Keratinocyte (primary cell): Measurements from ENCODE around the gene OSBPL5. TPM values are rescaled to one million over a fixed set of nuclear protein-coding genes. Genes with fewer than 3 reads are reported as not detected.

Source experiments
- DNase-seq: peaks from one replicate; pipeline ENCODE4 v3.0.0-alpha.2; 2011; ENCODE audit warnings: low read depth, missing footprints, low spot score
- FAIRE-seq: peaks from 2 replicates; lab custom pipeline; 2011; peaks lifted over from hg19 to GRCh38; lab: Jason Lieb, UNC
- H2AFZ ChIP-seq: 2 replicates; pipeline ENCODE4 v1.6.0; 2012; ENCODE audit warnings: low read length, control low read depth, inconsistent platforms; ENCODE audit not compliant: control insufficient read depth
- H3K27ac ChIP-seq: 2 replicates; pipeline ENCODE4 v1.5.1; 2011; ENCODE audit warnings: low read length; ENCODE audit not compliant: control insufficient read depth, insufficient read depth
- H3K27me3 ChIP-seq: 3 replicates; pipeline ENCODE4 v1.6.0; 2011; ENCODE audit warnings: low read length; ENCODE audit not compliant: control insufficient read depth, insufficient read depth; ENCODE audit errors: extremely low read depth
- H3K36me3 ChIP-seq, 2 experiments: 2 replicates in 1 of 2; 3 replicates in 1 of 2; pipeline ENCODE4 v1.5.1; 2011; ENCODE audit warnings: low read length in 2 of 2, mild to moderate bottlenecking in 1 of 2; ENCODE audit not compliant: control insufficient read depth in 2 of 2, insufficient read depth in 2 of 2; ENCODE audit errors: extremely low read depth in 1 of 2
- H3K4me1 ChIP-seq: 3 replicates; pipeline ENCODE4 v1.5.1; 2011; ENCODE audit warnings: low read length; ENCODE audit not compliant: control insufficient read depth, insufficient read depth; ENCODE audit errors: extremely low read depth
- H3K4me2 ChIP-seq: 3 replicates; pipeline ENCODE4 v1.6.0; 2011; ENCODE audit warnings: low read depth, low read length; ENCODE audit not compliant: control insufficient read depth, insufficient read depth; ENCODE audit errors: extremely low read depth
- H3K4me3 ChIP-seq, 3 experiments: fragments of 200-600 bp in 1 of 3; sonication (generic) in 1 of 3; 2 replicates in 2 of 3; 3 replicates in 1 of 3; pipeline ENCODE4 v1.5.1; 2011 to 2016; ENCODE audit warnings: low read length in 3 of 3, mild to moderate bottlenecking in 3 of 3, control low read depth in 2 of 3, inconsistent platforms in 1 of 3, low read depth in 1 of 3, mixed read lengths in 1 of 3, mixed run types in 1 of 3, moderate library complexity in 1 of 3; ENCODE audit not compliant: control insufficient read depth in 2 of 3, insufficient read depth in 2 of 3; ENCODE audit errors: extremely low read depth in 1 of 3
- H3K79me2 ChIP-seq: 2 replicates; pipeline ENCODE4 v1.6.0; 2012; ENCODE audit warnings: low read length; ENCODE audit not compliant: control insufficient read depth, insufficient read depth
- H3K9ac ChIP-seq: 3 replicates; pipeline ENCODE4 v1.6.0; 2011; ENCODE audit warnings: low read length; ENCODE audit not compliant: control insufficient read depth, insufficient read depth; ENCODE audit errors: extremely low read depth
- H3K9me1 ChIP-seq: 3 replicates; pipeline ENCODE4 v1.6.0; 2011; ENCODE audit warnings: low read length; ENCODE audit not compliant: control insufficient read depth, insufficient read depth; ENCODE audit errors: extremely low read depth
- H3K9me3 ChIP-seq: 2 replicates; pipeline ENCODE4 v1.5.1; 2012; ENCODE audit warnings: low read depth, low read length; ENCODE audit not compliant: control insufficient read depth
- H4K20me1 ChIP-seq: 3 replicates; pipeline ENCODE4 v1.6.0; 2011; ENCODE audit warnings: low read length; ENCODE audit not compliant: control insufficient read depth, insufficient read depth; ENCODE audit errors: extremely low read depth
- CTCF ChIP-seq, 3 experiments: IDR thresholded peaks in 1 of 3; conservative IDR thresholded peaks in 1 of 3; optimal IDR thresholded peaks in 1 of 3; 2 replicates in 2 of 3; 3 replicates in 1 of 3; pipeline versions ENCODE3 to v1.5.1; 2011; ENCODE audit warnings: low read length in 3 of 3, mild to moderate bottlenecking in 3 of 3, moderate library complexity in 2 of 3, control low read depth in 1 of 3, inconsistent platforms in 1 of 3; ENCODE audit not compliant: insufficient read depth in 2 of 3; ENCODE audit errors: extremely low read depth in 1 of 3
- EZH2 ChIP-seq: IDR thresholded peaks from one replicate; pipeline ENCODE4 v1.6.1; 2012; ENCODE audit warnings: inconsistent platforms, mild to moderate bottlenecking, low read length, moderate library complexity
- dilution Hi-C: fragments of 300-500 bp; cut with MboI; formaldehyde crosslinking; loops from one replicate; pipeline ENCODE4 v1.7.0; 2020; ENCODE audit warnings: low sequenced_read_pairs; ENCODE audit not compliant: extremely low pct_ligation_motif_present
- polyA plus RNA-seq, 5 experiments: library from polyadenylated mRNA; depleted of rRNA in 3 of 5; stranded (reverse) in 3 of 5; stranded (forward) in 1 of 5; unstranded in 1 of 5; fragments of >200 nt; gene quantifications; 1 replicate in 1 of 5; 2 replicates in 3 of 5; 3 replicates in 1 of 5; pipeline versions ENCODE4 v1.2.1 to v1.2.3, GENCODE V29; 2011 to 2012; ENCODE audit warnings: missing spikeins in 2 of 5, low read depth in 1 of 5, low replicate concordance in 1 of 5

Gene OSBPL5
- polyA plus RNA-seq, 1 donor (not counting 4 experiments of a cell fraction or from before 2014, with no cell fraction given) = 3.0 TPM

GRCh38 chr11:3136546-3137455 is 28.3 kb downstream of the OSBPL5 start:
- Histone ChIP-seq H2AFZ (no peak overlapping the region), H3K4me2 (no peak overlapping the region), H4K20me1 (peaks cover 8% of the 10 kb centered on the region), H3K4me1 (no peaks in the 10 kb centered on the region), H3K27me3 (no peaks in the 10 kb centered on the region), H3K9me3 (no peaks in the 10 kb centered on the region), H3K36me3 (no peaks in the 10 kb centered on the region), H3K9ac (no peak overlapping the region), H3K9me1 (no peaks in the 10 kb centered on the region), H3K4me3 (no peak overlapping the region), H3K79me2 (no peaks in the 10 kb centered on the region), H3K27ac (no peak overlapping the region)
- no peak for FAIRE-seq
- dilution Hi-C loops = no loop called here
- DNase-seq = no peak
- TF ChIP-seq CTCF (optimal IDR thresholded peaks at IDR 0.05 in 1 of 3, IDR thresholded peaks at IDR 0.05 in 1 of 3, conservative IDR thresholded peaks at IDR 0.05 in 1 of 3; ENCODE audit: extremely low read depth in 1 of 3, insufficient read depth in 2 of 3, low read length in 3 of 3) (no peak), EZH2 (no peak)

- Histone ChIP-seq H3K9me1 (no peaks in the 10 kb centered on the region), H3K4me2 (no peak overlapping the region), H3K27ac (no peak overlapping the region), H4K20me1 (peaks cover 8% of the 10 kb centered on the region), H3K79me2 (no peaks in the 10 kb centered on the region), H3K9me3 (no peaks in the 10 kb centered on the region), H3K4me1 (peaks cover 4% of the 10 kb centered on the region), H3K36me3 (no peaks in the 10 kb centered on the region), H2AFZ (no peak overlapping the region), H3K27me3 (no peaks in the 10 kb centered on the region), H3K4me3 (no peak overlapping the region), H3K9ac (no peak overlapping the region)
- DNase-seq (no peak), FAIRE-seq (no peak)
- dilution Hi-C loops = no loop called here
- no peak for TF ChIP-seq EZH2
- no peak for TF ChIP-seq CTCF (optimal IDR thresholded peaks at IDR 0.05 in 1 of 3, IDR thresholded peaks at IDR 0.05 in 1 of 3, conservative IDR thresholded peaks at IDR 0.05 in 1 of 3; ENCODE audit: extremely low read depth in 1 of 3, insufficient read depth in 2 of 3, low read length in 3 of 3)
These were observed 29.3 kb downstream of the OSBPL5 start for GRCh38 chr11:3135481-3136440.
